ENCODE data around the gene UBE2D1. TPM values are rescaled to one million over a fixed set of nuclear protein-coding genes. Genes with fewer than 3 reads are reported as not detected.
A peak's percentile ranks its signal among the peaks of the same experiment; 100 is the strongest.

The UBE2D1 gene
- total and polyA plus RNA-seq, 9 of the 15 experiments (the other 6 are each of a cell fraction or from before 2014, with no cell fraction given): 4.1 to 24.4 (median 12.3) TPM

DNA sequence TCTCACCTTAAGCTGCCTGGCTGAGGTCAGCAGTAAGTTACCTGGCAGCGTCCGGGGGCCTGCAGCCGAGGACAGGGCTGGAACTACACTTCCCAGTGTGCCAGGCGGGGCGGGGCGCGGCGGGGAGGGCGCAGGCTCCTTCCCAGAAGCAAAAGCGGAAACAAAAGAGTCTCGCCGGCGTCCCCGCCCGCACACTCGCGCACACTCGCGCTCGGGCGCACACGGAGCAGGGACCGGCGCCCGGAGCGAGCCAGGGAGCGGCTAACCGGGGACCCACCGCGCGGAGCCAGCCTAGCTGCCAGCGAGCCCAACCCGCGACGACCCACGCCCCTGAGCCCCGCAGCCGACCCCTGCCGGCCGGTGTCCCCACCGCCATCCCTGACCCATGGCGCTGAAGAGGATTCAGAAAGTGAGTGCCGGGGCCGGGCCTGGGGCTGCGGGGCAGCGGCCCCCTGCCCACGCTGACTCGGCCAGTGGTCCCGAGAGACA lies at the start of gene UBE2D1 (continued):
- TF ChIP-seq, protein P1, sequence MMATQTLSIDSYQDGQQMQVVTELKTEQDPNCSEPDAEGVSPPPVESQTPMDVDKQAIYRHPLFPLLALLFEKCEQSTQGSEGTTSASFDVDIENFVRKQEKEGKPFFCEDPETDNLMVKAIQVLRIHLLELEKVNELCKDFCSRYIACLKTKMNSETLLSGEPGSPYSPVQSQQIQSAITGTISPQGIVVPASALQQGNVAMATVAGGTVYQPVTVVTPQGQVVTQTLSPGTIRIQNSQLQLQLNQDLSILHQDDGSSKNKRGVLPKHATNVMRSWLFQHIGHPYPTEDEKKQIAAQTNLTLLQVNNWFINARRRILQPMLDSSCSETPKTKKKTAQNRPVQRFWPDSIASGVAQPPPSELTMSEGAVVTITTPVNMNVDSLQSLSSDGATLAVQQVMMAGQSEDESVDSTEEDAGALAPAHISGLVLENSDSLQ (IDR thresholded peaks at IDR 0.05): no peak
- peak; percentile 66 for TF ChIP-seq HNRNPLL (IDR thresholded peaks at IDR 0.05; ENCODE audit: low read depth, low read length, poor library complexity, severe bottlenecking)
- no peak for TF ChIP-seq TEAD1 (CRISPR knock-in tag; IDR thresholded peaks at IDR 0.05)
- no peak for TF ChIP-seq TCF3 (CRISPR knock-in tag; IDR thresholded peaks at IDR 0.05)
- TF ChIP-seq RBFOX2 (IDR thresholded peaks at IDR 0.05; ENCODE audit: low read depth, low read length): peak; percentile 98
- TF ChIP-seq, protein P2, sequence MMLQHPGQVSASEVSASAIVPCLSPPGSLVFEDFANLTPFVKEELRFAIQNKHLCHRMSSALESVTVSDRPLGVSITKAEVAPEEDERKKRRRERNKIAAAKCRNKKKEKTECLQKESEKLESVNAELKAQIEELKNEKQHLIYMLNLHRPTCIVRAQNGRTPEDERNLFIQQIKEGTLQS (IDR thresholded peaks at IDR 0.05): no peak
- TF ChIP-seq, protein P2 (CRISPR knock-in tag; conservative IDR thresholded peaks at IDR 0.05): no peak
- no peak for TF ChIP-seq PURB (CRISPR knock-in tag; IDR thresholded peaks at IDR 0.05; ENCODE audit: low read depth)
- TF ChIP-seq, protein P3, sequence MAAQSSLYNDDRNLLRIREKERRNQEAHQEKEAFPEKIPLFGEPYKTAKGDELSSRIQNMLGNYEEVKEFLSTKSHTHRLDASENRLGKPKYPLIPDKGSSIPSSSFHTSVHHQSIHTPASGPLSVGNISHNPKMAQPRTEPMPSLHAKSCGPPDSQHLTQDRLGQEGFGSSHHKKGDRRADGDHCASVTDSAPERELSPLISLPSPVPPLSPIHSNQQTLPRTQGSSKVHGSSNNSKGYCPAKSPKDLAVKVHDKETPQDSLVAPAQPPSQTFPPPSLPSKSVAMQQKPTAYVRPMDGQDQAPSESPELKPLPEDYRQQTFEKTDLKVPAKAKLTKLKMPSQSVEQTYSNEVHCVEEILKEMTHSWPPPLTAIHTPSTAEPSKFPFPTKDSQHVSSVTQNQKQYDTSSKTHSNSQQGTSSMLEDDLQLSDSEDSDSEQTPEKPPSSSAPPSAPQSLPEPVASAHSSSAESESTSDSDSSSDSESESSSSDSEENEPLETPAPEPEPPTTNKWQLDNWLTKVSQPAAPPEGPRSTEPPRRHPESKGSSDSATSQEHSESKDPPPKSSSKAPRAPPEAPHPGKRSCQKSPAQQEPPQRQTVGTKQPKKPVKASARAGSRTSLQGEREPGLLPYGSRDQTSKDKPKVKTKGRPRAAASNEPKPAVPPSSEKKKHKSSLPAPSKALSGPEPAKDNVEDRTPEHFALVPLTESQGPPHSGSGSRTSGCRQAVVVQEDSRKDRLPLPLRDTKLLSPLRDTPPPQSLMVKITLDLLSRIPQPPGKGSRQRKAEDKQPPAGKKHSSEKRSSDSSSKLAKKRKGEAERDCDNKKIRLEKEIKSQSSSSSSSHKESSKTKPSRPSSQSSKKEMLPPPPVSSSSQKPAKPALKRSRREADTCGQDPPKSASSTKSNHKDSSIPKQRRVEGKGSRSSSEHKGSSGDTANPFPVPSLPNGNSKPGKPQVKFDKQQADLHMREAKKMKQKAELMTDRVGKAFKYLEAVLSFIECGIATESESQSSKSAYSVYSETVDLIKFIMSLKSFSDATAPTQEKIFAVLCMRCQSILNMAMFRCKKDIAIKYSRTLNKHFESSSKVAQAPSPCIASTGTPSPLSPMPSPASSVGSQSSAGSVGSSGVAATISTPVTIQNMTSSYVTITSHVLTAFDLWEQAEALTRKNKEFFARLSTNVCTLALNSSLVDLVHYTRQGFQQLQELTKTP (IDR thresholded peaks at IDR 0.05; ENCODE audit: low read depth in 1 of 2, partially characterized antibody in 2 of 2): peak in 1 of 2 experiments; percentile 92
- peak in 1 of 2 experiments; percentile 71; a peak in 2 of 4 replicates for TF ChIP-seq HDAC1 (IDR thresholded peaks at IDR 0.05)
- TF ChIP-seq POLR2H (tag; IDR thresholded peaks at IDR 0.05; ENCODE audit: low read depth): peak; percentile 59
- 0 out of 2 replicates have a peak, but pooled peaks have one; percentile 12 for TF ChIP-seq EGR1 (conservative IDR thresholded peaks at IDR 0.05)
- TF ChIP-seq ZEB2 (IDR thresholded peaks at IDR 0.05): no peak
- no peak for TF ChIP-seq FOXK2 (conservative IDR thresholded peaks at IDR 0.05 in 1 of 2, IDR thresholded peaks at IDR 0.05 in 1 of 2; ENCODE audit: low read depth in 2 of 2)
- TF ChIP-seq JUND (IDR thresholded peaks at IDR 0.05; ENCODE audit: borderline replicate concordance, low read depth, low read length): 0 out of 2 replicates have a peak, but pooled peaks have one; percentile 43
- no peak; the same call in 2 of the 3 replicates for TF ChIP-seq JUND (tag; IDR thresholded peaks at IDR 0.05; ENCODE audit: borderline replicate concordance, low read depth, low read length)
- TF ChIP-seq, protein P4, sequence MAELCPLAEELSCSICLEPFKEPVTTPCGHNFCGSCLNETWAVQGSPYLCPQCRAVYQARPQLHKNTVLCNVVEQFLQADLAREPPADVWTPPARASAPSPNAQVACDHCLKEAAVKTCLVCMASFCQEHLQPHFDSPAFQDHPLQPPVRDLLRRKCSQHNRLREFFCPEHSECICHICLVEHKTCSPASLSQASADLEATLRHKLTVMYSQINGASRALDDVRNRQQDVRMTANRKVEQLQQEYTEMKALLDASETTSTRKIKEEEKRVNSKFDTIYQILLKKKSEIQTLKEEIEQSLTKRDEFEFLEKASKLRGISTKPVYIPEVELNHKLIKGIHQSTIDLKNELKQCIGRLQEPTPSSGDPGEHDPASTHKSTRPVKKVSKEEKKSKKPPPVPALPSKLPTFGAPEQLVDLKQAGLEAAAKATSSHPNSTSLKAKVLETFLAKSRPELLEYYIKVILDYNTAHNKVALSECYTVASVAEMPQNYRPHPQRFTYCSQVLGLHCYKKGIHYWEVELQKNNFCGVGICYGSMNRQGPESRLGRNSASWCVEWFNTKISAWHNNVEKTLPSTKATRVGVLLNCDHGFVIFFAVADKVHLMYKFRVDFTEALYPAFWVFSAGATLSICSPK (IDR thresholded peaks at IDR 0.05; ENCODE audit: borderline replicate concordance): no peak
- TF ChIP-seq MYC (IDR thresholded peaks at IDR 0.05; ENCODE audit: low read depth, low read length): peak; percentile 80
- no peak for TF ChIP-seq MYC (CRISPR knock-in tag; IDR thresholded peaks at IDR 0.05; ENCODE audit: borderline replicate concordance, low read depth)

Data from K562 (cell line).